Natural killer cell (primary cell): Measurements from ENCODE around the gene PRSS56. TPM values are rescaled to one million over a fixed set of nuclear protein-coding genes. Genes with fewer than 3 reads are reported as not detected.

Source experiments
- ATAC-seq, 3 donors: fragments of 150-1000 bp in 2 of 3; fragments of 200-7000 bp in 1 of 3; cut with Tn5 transposase; 1 replicate in 1 of 3; 2 replicates in 2 of 3; pipeline ENCODE4 v1.10.0; 2021; ENCODE audit warnings: mild to moderate bottlenecking in 2 of 3, moderate library complexity in 2 of 3
- DNase-seq, 2 donors: peaks; one replicate each; pipeline versions ENCODE4 v3.0.0 to v3.0.0-alpha.2; 2013 to 2021; ENCODE audit warnings: mixed read lengths in 1 of 2
- H3K27ac ChIP-seq: one replicate; pipeline ENCODE4 v1.5.1; 2013; ENCODE audit warnings: mild to moderate bottlenecking, low read length
- H3K27me3 ChIP-seq: one replicate; pipeline ENCODE4 v1.6.1; 2013; ENCODE audit warnings: low read length; ENCODE audit not compliant: control insufficient read depth, insufficient read depth
- H3K36me3 ChIP-seq: one replicate; pipeline ENCODE4 v1.6.1; 2013; ENCODE audit warnings: low read length; ENCODE audit not compliant: control insufficient read depth, insufficient read depth
- H3K4me1 ChIP-seq: one replicate; pipeline ENCODE4 v1.6.1; 2013; ENCODE audit warnings: low read length; ENCODE audit not compliant: control insufficient read depth, insufficient read depth
- H3K4me3 ChIP-seq: one replicate; pipeline ENCODE4 v1.5.1; 2013; ENCODE audit warnings: low read length
- H3K9me3 ChIP-seq: one replicate; pipeline ENCODE4 v1.6.1; 2013; ENCODE audit warnings: low read length; ENCODE audit not compliant: control insufficient read depth, insufficient read depth
- H3K27ac Mint-ChIP-seq, 2 donors: one replicate each; pipeline ENCODE4 v1.8.0; 2022; ENCODE audit warnings: mild to moderate bottlenecking in 2 of 2, mixed read lengths in 2 of 2, moderate library complexity in 1 of 2
- H3K27me3 Mint-ChIP-seq, 2 donors: one replicate each; pipeline ENCODE4 v1.8.0; 2022; ENCODE audit warnings: low read depth in 2 of 2, mixed read lengths in 2 of 2
- H3K36me3 Mint-ChIP-seq: one replicate; pipeline ENCODE4 v1.8.0; 2022; ENCODE audit warnings: mixed read lengths
- H3K4me1 Mint-ChIP-seq, 2 donors: one replicate each; pipeline ENCODE4 v1.8.0; 2022; ENCODE audit warnings: mixed read lengths in 2 of 2
- H3K4me3 Mint-ChIP-seq: one replicate; pipeline ENCODE4 v1.8.0; 2022; ENCODE audit warnings: mild to moderate bottlenecking, moderate library complexity, mixed read lengths
- H3K9me3 Mint-ChIP-seq, 2 donors: one replicate each; pipeline ENCODE4 v1.8.0; 2022; ENCODE audit warnings: mixed read lengths in 2 of 2
- CTCF ChIP-seq: fragments of 200-600 bp; IDR thresholded peaks from one replicate; pipeline ENCODE4 v1.8.0; 2022; ENCODE audit warnings: antibody characterized with exemption
- WGBS: methylation state at CpG from one replicate; pipeline ENCODE4 v1.1.7; 2013; ENCODE audit warnings: missing lambda C conversion rate; ENCODE audit not compliant: insufficient coverage; 5-methylcytosine and 5-hydroxymethylcytosine counted together
- intact Hi-C: fragments of 100-400 bp; cut with micrococcal nuclease; formaldehyde crosslinking; loops from one replicate; pipeline ENCODE4 v1.14.2; 2022
- total RNA-seq, 4 donors: library from RNA; stranded (reverse); fragments of 120-200 nt in 1 of 4; gene quantifications; one replicate each; pipeline versions ENCODE4 v1.2.3 to v1.2.4, GENCODE V29; 2013 to 2022

The PRSS56 gene
- total RNA-seq, 3 donors from 2014 or later (not counting 1 experiment from before 2014, with no cell fraction given): not detected

- 87% methylated on average over 9 of the region's 9 CpGs for WGBS
Observed at GRCh38 chr2:232501331-232501771, 18.8 kb upstream of the PRSS56 start.

GRCh38 chr2:232501794-232502390 lies 18.3 kb upstream of the PRSS56 start:
- intact Hi-C loops: no loop called here
- H3K9me3 Mint-ChIP-seq: no peaks in the 10 kb centered on the region
- peaks cover 14 to 36% of the 10 kb centered on the region in 2 donors for H3K27me3 Mint-ChIP-seq
- Histone ChIP-seq H3K4me3 (no peak overlapping the region), H3K9me3 (no peaks in the 10 kb centered on the region), H3K27me3 (peaks cover 17% of the 10 kb centered on the region), H3K4me1 (peaks cover 3% of the 10 kb centered on the region), H3K36me3 (no peaks in the 10 kb centered on the region), H3K27ac (no peak overlapping the region)
- 56% methylated on average over 9 of the region's 10 CpGs for WGBS
- H3K4me1 Mint-ChIP-seq: peaks cover 0 to 8% of the 10 kb centered on the region in 2 donors
- ATAC-seq (no peak), DNase-seq (no peak)
- no peak overlapping the region for H3K4me3 Mint-ChIP-seq
- H3K36me3 Mint-ChIP-seq: no peaks in the 10 kb centered on the region
- H3K27ac Mint-ChIP-seq: no peak overlapping the region
- TF ChIP-seq CTCF: no peak

More at GRCh38 chr2:232501331-232501771, 18.8 kb upstream of the PRSS56 start:
- no peak for DNase-seq
- Histone ChIP-seq H3K27ac (no peak overlapping the region), H3K4me3 (no peak overlapping the region), H3K9me3 (no peaks in the 10 kb centered on the region), H3K36me3 (no peaks in the 10 kb centered on the region), H3K4me1 (peaks cover 3% of the 10 kb centered on the region), H3K27me3 (peaks cover 17% of the 10 kb centered on the region)
- Mint-ChIP-seq H3K36me3 (no peaks in the 10 kb centered on the region), H3K4me1 (peaks cover 0 to 8% of the 10 kb centered on the region in 2 donors), H3K9me3 (no peaks in the 10 kb centered on the region), H3K27ac (no peak overlapping the region), H3K4me3 (no peak overlapping the region), H3K27me3 (peaks cover 14 to 35% of the 10 kb centered on the region in 2 donors)
- intact Hi-C loops: no loop called here
- ATAC-seq: no peak
- TF ChIP-seq CTCF: no peak

GRCh38 chr2:232502511-232502910 lies 17.7 kb upstream of the PRSS56 start:
- H3K4me3 ChIP-seq: no peak overlapping the region
- peaks cover 3% of the 10 kb centered on the region for H3K4me1 ChIP-seq
- intact Hi-C loops: no loop called here
- peaks cover 17% of the 10 kb centered on the region for H3K27me3 ChIP-seq
- H3K36me3 ChIP-seq: no peaks in the 10 kb centered on the region
- DNase-seq (peak in 1 of 2 donors; percentile 67), ATAC-seq (peak; percentile 11 to 37 (median 26))
- peak overlapping the region; percentile 45 for H3K4me3 Mint-ChIP-seq
- peaks cover 14 to 36% of the 10 kb centered on the region in 2 donors for H3K27me3 Mint-ChIP-seq
- no peaks in the 10 kb centered on the region for H3K36me3 Mint-ChIP-seq
- H3K4me1 Mint-ChIP-seq: peaks cover 0 to 8% of the 10 kb centered on the region in 2 donors
- 11% methylated on average over 16 of the region's 21 CpGs for WGBS
- no peak overlapping the region for H3K27ac ChIP-seq
- no peaks in the 10 kb centered on the region for H3K9me3 Mint-ChIP-seq
- no peak overlapping the region for H3K27ac Mint-ChIP-seq
- TF ChIP-seq CTCF: no peak
- no peaks in the 10 kb centered on the region for H3K9me3 ChIP-seq
